Ovary (tissue), 9 donors: ENCODE results near the gene POLH. TPM values are rescaled to one million over a fixed set of nuclear protein-coding genes. Genes with fewer than 3 reads are reported as not detected.

Source experiments
- DNase-seq, 5 donors: peaks; one replicate each; pipeline ENCODE4 v3.0.0-alpha.2; 2019 to 2020
- H3K27ac ChIP-seq, 2 donors: fragments of 200-600 bp; one replicate each; pipeline versions ENCODE4 v1.5.1 to v1.8.0; 2019 to 2022
- H3K27me3 ChIP-seq: fragments of 200-600 bp; one replicate; pipeline ENCODE4 v1.8.0; 2022
- H3K36me3 ChIP-seq: fragments of 200-600 bp; sonication (generic); one replicate; pipeline ENCODE4 v1.5.1; 2019
- H3K4me1 ChIP-seq: one replicate; pipeline ENCODE4 v1.8.1; 2013; ENCODE audit warnings: mild to moderate bottlenecking, moderate library complexity; ENCODE audit not compliant: insufficient read depth
- H3K4me3 ChIP-seq: fragments of 200-600 bp; sonication (generic); one replicate; pipeline ENCODE4 v1.5.1; 2017
- H3K9me3 ChIP-seq, 2 donors: fragments of 200-600 bp in 1 of 2; sonication (generic) in 1 of 2; one replicate each; pipeline versions ENCODE4 v1.5.1 to v1.8.1; 2013 to 2019; ENCODE audit warnings: mild to moderate bottlenecking in 1 of 2, moderate library complexity in 1 of 2
- EP300 ChIP-seq: sonication (generic); formaldehyde crosslinking; IDR thresholded peaks from one replicate; pipeline ENCODE4 v1.6.1; 2017; ENCODE audit warnings: antibody characterized with exemption
- POLR2A ChIP-seq: fragments of 450-650 bp; IDR thresholded peaks from one replicate; pipeline ENCODE4 v1.6.1; 2017; ENCODE audit warnings: antibody characterized with exemption, mild to moderate bottlenecking, moderate library complexity
- WGBS, 3 donors: extraction: QIAGEN DNeasy Blood & Tissue Kit in 1 of 3; methylation state at CpG; one replicate each; pipeline versions ENCODE4 v1.1.5 to v1.1.7; 2013 to 2017; 5-methylcytosine and 5-hydroxymethylcytosine counted together
- intact Hi-C, 4 donors: fragments of 100-400 bp; cut with DNase I; formaldehyde crosslinking; loops; one replicate each; pipeline versions ENCODE4 v1.11.0 to v1.15.1; 2022 to 2023
- polyA plus RNA-seq, 2 donors: library from polyadenylated mRNA; stranded (reverse); fragments of 200-250 nt in 1 of 2; fragments of 350-450 nt in 1 of 2; fragmentation: Illumina TruSeq in 1 of 2; extraction: RNeasy Lipid Tissue Mini Kit (QIAGEN cat#74804) in 1 of 2; gene quantifications; one replicate each; pipeline ENCODE4 v1.2.3, GENCODE V29; 2013 to 2014
- total RNA-seq, 7 donors: library from RNA; depleted of rRNA in 2 of 7; stranded (reverse); fragments of >200 nt in 2 of 7; fragmentation: NEBNext Ultra II Directional in 3 of 7; extraction: Animal tissue kit (Norgen Biotek cat#: 25700) in 3 of 7; gene quantifications; one replicate each; pipeline versions ENCODE4 v1.1.0 to v1.2.4, GENCODE V29; 2016 to 2023
- TF ChIP-seq, protein P1 (sequence below), 3 donors: fragments of 450-650 bp in 2 of 3; fragments of 200-600 bp in 1 of 3; IDR thresholded peaks; one replicate each; pipeline versions ENCODE4 v1.5.1 to v1.8.0; 2016 to 2022; ENCODE audit warnings: antibody characterized with exemption in 3 of 3, mild to moderate bottlenecking in 1 of 3
- donor health status: DM: no; HTN: no; CAD: no; lungs with moderate emphysema.
- donor health status: DM: no; HTN: no; CAD: no.
- donor health status: Bipolar disorder and iron deficiency.
- donor health status: DM: yes; HTN: yes; CAD: no.
- donor health status: DM: no; HTN: no; CAD: no.
- donor health status: DM: yes; HTN: yes; CAD: no.

The POLH gene
- total and polyA plus RNA-seq, 9 donors = 4.6 to 15.5 (median 8.6) TPM

DNA sequence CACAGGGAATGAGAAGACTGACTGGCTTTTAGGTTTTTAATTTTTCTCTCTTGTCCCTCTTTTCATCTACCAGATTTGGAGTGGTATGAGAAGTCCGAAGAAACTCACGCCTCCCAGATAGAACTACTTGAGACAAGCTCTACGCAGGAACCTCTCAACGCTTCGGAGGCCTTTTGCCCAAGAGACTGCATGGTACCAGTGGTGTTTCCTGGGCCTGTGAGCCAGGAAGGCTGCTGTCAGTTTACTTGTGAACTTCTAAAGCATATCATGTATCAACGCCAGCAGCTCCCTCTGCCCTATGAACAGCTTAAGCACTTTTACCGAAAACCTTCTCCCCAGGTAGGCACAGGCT, 60.3 kb downstream of the POLH start:
- Histone ChIP-seq H3K36me3 (no peaks in the 10 kb centered on the region), H3K4me1 (peaks cover 4% of the 10 kb centered on the region), H3K27me3 (no peaks in the 10 kb centered on the region), H3K4me3 (peak overlapping the region; percentile 62), H3K27ac (peak overlapping the region in 1 of 2 donors; percentile 23), H3K9me3 (no peaks in the 10 kb centered on the region)
- TF ChIP-seq EP300 = no peak
- no peak for DNase-seq
- intact Hi-C loops = no loop called here
- 10 to 14% (median 13%) methylated on average over 7 of the region's 7 CpGs for WGBS, 3 donors

DNA sequence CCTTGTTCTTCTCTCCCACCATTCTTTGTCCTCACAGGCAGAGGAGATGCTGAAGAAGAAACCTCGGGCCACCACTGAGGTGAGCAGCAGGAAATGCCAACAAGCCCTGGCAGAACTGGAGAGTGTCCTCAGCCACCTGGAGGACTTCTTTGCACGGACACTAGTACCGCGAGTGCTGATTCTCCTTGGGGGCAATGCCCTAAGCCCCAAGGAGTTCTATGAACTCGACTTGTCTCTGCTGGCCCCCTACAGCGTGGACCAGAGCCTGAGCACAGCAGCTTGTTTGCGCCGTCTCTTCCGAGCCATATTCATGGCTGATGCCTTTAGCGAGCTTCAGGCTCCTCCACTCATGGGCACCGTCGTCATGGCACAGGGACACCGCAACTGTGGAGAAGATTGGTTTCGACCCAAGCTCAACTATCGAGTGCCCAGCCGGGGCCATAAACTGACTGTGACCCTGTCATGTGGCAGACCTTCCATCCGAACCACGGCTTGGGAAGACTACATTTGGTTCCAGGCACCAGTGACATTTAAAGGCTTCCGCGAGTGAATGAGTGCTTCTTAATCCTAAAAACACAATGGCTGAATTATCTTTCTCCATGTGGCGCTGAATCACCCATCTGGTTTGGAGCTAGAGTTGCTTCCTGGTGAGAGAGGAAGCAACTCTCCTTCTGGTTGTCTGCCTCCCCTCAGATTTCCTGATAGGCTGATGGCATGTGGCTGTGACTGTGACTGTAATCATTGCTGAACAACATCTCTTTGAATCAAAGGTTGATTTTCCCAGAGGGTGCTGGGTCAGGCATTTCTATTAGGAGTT, 64.2 kb downstream of the POLH start:
- intact Hi-C loops = no loop called here
- no peak for DNase-seq
- Histone ChIP-seq H3K27ac (no peak overlapping the region), H3K27me3 (no peaks in the 10 kb centered on the region), H3K36me3 (no peaks in the 10 kb centered on the region), H3K4me1 (peaks cover 4% of the 10 kb centered on the region), H3K9me3 (no peaks in the 10 kb centered on the region), H3K4me3 (no peak overlapping the region)
- TF ChIP-seq, protein P1, sequence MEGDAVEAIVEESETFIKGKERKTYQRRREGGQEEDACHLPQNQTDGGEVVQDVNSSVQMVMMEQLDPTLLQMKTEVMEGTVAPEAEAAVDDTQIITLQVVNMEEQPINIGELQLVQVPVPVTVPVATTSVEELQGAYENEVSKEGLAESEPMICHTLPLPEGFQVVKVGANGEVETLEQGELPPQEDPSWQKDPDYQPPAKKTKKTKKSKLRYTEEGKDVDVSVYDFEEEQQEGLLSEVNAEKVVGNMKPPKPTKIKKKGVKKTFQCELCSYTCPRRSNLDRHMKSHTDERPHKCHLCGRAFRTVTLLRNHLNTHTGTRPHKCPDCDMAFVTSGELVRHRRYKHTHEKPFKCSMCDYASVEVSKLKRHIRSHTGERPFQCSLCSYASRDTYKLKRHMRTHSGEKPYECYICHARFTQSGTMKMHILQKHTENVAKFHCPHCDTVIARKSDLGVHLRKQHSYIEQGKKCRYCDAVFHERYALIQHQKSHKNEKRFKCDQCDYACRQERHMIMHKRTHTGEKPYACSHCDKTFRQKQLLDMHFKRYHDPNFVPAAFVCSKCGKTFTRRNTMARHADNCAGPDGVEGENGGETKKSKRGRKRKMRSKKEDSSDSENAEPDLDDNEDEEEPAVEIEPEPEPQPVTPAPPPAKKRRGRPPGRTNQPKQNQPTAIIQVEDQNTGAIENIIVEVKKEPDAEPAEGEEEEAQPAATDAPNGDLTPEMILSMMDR (IDR thresholded peaks at IDR 0.05) = no peak
- TF ChIP-seq EP300 = no peak
- no peak for TF ChIP-seq POLR2A
- WGBS, 3 donors = 90 to 97% (median 92%) methylated on average over 21 of the region's 21 CpGs

DNA sequence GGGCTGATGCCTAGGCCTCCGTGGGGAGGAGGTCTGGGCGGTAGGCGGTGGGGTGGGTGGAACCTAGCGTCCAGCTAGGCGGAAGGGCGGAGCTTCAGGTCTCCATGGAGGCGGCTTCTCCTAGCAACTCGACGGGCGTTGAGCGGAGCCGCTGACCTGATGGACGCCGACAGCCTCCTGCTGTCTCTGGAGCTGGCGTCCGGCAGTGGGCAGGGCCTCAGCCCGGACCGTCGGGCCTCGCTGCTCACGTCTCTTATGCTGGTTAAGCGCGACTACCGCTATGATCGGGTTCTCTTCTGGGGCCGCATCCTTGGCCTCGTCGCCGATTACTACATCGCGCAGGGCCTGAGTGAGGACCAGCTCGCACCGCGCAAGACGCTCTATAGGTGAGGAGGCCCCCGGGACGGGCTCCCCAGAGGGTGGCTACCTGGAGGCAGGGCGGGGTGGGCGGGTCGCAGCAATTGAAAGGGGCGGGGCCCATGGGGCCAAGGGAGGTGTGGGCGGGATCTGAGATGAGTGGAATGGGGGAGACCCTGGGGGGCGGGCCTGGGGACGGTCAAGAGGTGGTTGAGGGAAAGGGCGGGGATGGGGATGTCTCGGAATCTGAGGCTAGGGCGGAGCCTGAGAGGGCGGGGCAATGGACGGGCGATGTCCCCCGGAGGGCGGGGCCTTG, 69.1 kb downstream of the POLH start, which contains the start of gene RSPH9:
Gene RSPH9 (plus strand): TSS at position 97 of the 673 bp plus-strand sequence. CDS start 63 bp downstream, at position 160.
- H3K9me3 ChIP-seq = no peaks in the 10 kb centered on the region
- peaks cover 3% of the 10 kb centered on the region for H3K4me1 ChIP-seq
- no peaks in the 10 kb centered on the region for H3K36me3 ChIP-seq
- no peak for TF ChIP-seq POLR2A
- no peak for TF ChIP-seq EP300
- TF ChIP-seq, protein P1 (IDR thresholded peaks at IDR 0.05) = no peak
- H3K27ac ChIP-seq = no peak within 1 kb of the TSS
- WGBS, 3 donors = 1 to 3% (median 2%) methylated on average over 25 to 52 of the region's 52 CpGs
- H3K27me3 ChIP-seq = no peaks in the 10 kb centered on the region
- peak; percentile 51 to 71 (median 64) for DNase-seq
- peak within 1 kb of the TSS; percentile 42 for H3K4me3 ChIP-seq
- intact Hi-C loops = no loop called here

DNA sequence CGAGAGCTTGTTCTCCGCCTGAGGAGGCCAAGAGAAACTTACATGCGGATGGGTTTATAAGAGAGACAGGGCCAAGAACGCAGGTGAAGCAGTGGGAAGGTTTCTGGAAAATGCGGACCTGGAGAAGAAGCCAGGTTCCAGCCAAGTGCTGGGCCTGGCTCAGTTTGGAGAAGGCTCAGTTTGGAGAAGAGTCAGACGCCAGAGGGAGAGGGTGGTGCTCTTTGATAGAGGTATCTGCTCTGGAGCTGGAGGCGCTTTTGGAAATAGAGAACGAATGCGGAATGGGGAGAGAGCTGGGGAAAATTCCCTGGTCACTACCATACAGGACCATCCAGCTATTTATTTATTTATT, 69.6 kb downstream of the POLH start:
- no peaks in the 10 kb centered on the region for H3K36me3 ChIP-seq
- intact Hi-C loops = no loop called here
- H3K4me3 ChIP-seq = peak overlapping the region; percentile 42
- H3K4me1 ChIP-seq = peaks cover 3% of the 10 kb centered on the region
- WGBS, 3 donors = 7 to 14% (median 8%) methylated on average over 9 of the region's 9 CpGs
- TF ChIP-seq EP300 = no peak
- TF ChIP-seq, protein P1 (IDR thresholded peaks at IDR 0.05) = no peak
- no peak for TF ChIP-seq POLR2A
- no peaks in the 10 kb centered on the region for H3K27me3 ChIP-seq
- H3K9me3 ChIP-seq = no peaks in the 10 kb centered on the region
- H3K27ac ChIP-seq = no peak overlapping the region
- DNase-seq = no peak

DNA sequence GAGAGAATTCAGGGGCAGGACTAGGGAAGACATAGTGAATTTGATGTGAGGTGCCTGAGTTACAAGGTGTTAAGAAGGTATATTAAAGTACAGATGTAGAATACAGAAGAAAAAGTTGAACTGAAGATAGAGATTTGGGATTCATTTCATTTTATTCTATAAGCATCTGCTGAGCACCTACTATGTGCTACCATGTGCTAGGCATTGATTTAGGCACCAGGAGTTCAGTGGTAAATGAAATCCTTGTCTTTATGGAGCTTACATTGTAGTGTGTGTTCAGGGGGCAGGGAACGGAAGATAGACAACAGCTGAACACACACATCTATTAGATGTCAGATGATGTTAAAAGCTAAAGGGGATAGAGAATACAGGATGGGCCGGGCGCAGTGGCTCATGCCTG, 71.6 kb downstream of the POLH start:
- Histone ChIP-seq H3K4me1 (peaks cover 3% of the 10 kb centered on the region), H3K4me3 (no peak overlapping the region), H3K9me3 (no peaks in the 10 kb centered on the region), H3K27me3 (no peaks in the 10 kb centered on the region), H3K27ac (no peak overlapping the region), H3K36me3 (no peaks in the 10 kb centered on the region)
- 92 to 99% (median 96%) methylated on average over 3 of the region's 3 CpGs for WGBS, 3 donors
- no peak for DNase-seq
- intact Hi-C loops = no loop called here
- no peak for TF ChIP-seq POLR2A
- TF ChIP-seq EP300 = no peak
- TF ChIP-seq, protein P1 (IDR thresholded peaks at IDR 0.05) = no peak
